NCI-H2107 treated with DMSO at 0.1 percent for 48 hours (cell line): ENCODE measurements around the gene DBN1.

ENCODE experiments used
- DNase-seq: peaks from one replicate; lab custom pipeline; 2025; ENCODE audit not compliant: unreplicated experiment; lab: John Stamatoyannopoulos, UW

The DBN1 gene

GRCh38 chr5:177505075-177505474 is 31.6 kb upstream of the DBN1 start:
- no peak for DNase-seq

DNA sequence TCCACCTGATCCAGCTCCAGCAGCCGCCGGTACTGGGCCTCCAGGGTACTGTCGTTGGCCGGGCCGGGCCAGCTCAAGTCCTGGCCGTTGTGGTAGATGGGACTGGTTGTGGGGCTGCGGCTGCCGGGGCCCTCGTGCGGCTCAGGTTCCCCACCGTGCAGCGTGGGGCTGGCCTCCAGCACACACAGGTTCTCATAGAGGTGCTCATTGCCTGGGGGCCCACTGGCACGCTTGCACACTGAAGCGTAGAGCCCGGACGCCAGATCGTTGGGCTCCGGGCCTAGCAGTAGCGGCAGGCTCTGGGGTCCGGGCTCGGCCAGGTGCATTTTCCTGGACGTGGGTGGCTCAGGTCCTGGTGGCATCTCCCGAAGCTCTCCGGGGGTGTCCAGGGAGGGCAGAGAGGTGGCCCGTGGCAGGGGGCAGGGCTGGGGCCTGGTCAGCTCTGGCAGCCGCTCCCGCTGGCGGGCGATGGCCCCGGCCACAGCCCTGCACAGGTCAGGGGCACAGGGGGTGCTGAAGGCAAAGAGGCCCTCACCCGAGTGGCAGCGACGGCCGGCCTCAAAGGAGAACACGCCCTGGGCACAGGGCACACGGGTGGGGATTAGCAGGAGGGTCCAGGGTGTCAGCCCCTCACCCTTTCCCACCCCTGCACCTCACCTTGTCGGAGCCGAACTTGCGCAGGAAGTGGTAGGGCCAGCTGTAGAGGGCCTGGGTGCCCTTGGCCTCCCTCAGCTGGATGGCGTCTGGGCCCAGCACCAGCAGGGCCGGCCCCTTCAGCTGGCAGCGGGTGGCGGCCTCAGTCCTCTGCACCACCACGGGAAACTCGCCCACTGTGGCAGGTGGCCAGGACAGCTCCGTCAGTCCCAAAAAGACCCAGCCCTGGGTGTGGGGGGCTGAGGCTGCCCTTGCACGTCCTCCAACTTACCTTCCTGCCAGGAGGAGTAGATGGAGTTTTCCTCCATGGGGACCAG is 30.9 kb upstream of the DBN1 start:
- no peak for DNase-seq

DNA sequence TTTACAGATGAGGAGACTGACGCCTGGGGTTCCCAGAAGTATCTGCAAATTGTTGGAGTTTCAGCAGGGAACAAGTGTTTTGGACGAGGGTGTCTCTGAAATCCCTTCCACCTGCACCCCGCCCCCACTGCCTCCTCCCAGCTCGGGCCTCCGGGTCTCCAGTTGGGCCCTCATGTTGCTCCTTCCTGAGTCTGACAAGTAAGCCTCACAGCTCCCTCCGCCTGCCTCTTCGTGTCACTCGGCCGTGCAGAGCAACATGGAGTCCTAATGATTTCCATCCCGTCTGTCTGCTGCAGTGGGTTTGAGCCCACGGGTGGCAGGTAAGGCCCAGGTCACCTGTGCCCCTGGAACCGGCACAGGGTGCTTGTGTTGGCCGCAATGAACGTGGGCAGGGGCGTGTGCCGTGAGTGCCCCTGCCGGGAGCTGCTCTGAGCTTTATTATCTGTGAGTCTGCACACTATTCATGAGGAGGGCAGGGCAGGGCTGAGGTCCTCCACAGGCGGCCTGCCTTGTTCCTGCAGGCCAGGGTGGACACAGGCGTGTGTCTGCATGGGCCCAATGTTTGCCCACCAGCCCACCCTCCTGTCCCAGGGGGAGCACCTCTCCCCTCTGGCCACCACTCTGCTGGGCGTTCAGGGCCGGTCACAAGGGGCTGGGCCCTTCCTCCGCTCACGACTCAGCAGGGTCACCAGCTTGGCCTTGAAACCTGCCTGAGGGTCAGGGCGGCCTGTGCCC is 30.1 kb upstream of the DBN1 start:
- no peak for DNase-seq

DNA sequence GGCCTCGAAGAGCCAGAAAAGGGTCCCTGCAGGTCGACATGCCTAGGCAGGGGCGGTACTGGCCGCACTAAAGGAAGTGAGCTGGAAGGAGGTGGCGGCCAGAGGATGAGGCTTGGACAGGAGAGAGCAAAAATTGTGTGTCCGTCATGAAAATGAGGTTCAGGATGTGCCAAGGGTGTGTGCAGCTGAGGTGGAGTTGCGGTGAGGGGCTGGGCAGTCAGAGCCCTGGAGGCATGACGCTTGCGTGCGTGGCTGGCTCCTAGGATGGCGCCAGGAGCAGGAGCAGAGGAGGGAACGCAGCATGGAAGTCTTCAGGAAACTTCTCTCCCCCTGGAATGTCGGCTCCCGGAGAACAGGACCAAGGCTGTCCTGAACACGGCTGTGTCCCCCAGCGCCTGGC is 29.5 kb upstream of the DBN1 start:
- DNase-seq = no peak

GRCh38 chr5:177501874-177502678 is 28.6 kb upstream of the DBN1 start:
- no peak for DNase-seq

GRCh38 chr5:177500685-177501522 is 27.5 kb upstream of the DBN1 start:
- peak; percentile 25 for DNase-seq

DNA sequence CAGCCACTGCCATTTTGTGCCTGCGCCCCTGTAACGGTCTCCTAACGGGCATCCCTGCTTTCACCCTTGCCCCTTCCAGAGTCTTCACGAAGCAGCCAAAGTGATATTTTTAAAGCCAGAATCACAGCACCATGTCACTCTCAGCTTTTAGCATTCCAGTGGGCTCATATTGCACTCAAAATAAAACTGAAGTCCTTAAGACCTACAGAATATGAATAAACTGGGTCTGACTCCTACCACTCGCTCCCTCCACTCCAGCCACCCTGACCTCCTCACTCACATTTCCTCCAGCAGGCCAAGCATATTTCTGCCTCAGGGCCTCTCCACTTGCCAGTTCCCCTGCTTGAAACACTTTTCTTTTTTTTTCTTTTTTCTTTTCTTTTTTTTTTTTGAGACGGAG is 26.4 kb upstream of the DBN1 start:
- DNase-seq = no peak

DNA sequence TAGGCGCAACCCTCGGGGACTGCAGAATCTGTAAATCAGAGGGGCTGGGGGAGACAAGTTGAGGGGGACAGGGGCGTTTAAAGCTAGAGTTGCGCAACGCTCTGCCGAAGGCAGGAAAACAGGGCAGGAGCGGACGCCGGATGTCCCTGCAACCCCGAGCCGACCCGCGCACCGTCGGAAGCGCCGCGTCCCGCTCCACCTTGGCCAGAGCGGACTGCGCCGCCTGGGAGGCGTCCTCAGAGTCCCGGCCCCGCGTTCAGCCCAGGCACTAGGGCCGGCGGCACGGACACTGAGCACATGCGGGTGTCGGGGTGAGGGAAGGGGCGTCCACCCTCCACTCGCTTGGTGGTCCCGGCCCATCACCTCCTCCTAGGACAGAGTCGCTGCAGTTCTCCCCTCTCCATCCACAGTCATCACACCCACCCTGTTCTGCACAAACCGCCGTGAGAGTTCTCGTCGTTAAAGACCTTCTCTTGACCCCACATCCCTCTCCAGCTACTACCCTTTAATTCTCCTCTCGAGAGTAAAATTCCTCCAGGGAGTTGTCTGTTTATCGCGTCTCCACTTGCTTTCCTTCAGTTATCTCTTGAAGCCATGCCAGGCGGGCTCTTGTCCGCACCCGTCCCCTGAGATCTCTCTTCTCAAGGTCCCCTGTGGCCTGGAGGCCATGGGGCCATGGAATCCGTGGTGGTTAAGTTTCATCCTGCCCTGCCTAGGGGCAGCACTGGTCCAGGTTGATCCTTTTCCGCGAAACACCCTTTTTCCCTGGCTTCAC is 24.8 kb upstream of the DBN1 start:
- no peak for DNase-seq

DNA sequence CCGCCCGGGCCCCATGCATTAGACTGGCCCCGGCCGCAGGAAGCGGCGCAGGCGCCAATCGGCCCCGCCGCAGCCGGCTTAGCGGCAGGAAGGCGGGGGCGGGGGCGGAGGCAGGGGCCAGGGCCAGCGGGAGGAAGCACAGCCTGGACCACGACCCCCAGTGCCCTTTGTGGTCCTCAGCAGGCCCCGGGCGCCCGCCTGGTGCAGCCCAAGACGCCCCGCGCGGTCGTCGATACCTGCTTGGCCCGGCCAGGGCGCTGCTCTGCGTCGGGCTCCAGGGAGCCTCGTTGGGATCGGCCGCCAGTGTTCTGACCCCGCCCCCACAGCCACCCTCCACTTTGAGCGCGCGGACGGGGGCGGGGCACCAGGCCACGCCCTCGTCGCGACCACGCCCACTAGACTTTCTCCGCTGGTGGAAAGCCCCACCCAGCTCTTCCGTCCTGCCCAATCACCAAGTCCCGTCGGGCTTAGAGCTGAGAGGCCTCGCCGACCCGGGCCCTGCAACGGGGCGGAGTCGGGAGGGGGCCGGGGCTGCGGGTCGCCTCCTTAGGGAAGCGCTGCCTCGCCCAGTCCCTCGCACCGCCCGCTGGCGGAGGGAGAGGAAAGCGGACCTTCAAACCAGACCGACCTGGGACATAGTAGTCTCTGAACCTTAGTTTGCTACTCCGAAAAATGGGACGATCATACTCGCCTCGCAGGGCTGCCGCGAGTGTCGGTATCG is 24.0 kb upstream of the DBN1 start, which contains the start of gene PDLIM7:
TSS of gene PDLIM7 (minus strand) at position 313 of the 721 bp plus-strand sequence. CDS start 1,092 bp downstream, outside the sequence.
- peak; percentile 68 for DNase-seq

- DNase-seq = no peak
Measured at GRCh38 chr5:177496727-177497291, 23.4 kb upstream of the DBN1 start.

DNA sequence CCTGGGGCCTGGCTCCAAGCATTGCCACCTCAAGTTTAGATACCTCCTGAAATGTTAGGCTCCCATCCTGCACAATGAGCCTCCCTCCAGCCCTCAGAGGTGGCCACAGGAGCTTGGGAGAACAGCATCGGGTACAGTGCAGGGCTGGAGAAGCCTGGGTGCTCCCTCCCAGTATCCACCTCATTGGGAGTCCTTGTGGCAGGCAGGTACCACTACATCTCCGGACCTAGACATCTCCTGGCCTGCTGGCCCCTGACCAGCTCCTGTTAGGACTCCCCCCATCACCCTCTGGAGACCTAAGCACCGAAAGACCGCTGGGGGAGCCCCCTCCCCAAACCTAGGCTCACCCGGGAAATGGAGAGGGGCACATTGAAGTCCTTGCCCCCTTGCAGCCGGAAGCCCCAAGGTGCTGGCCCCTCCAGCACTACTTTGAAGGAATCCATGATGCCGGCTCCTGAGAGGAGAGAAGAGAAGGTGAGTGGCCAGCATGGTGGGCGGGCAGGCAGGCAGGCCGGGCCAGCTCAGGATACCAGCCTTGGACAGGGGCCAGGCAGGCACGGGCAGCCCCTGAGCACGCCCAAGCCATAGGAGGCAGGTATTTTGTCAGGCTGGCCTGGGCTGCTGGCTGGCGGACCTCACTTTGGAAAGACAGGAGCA is 22.8 kb upstream of the DBN1 start:
- DNase-seq = no peak

DNA sequence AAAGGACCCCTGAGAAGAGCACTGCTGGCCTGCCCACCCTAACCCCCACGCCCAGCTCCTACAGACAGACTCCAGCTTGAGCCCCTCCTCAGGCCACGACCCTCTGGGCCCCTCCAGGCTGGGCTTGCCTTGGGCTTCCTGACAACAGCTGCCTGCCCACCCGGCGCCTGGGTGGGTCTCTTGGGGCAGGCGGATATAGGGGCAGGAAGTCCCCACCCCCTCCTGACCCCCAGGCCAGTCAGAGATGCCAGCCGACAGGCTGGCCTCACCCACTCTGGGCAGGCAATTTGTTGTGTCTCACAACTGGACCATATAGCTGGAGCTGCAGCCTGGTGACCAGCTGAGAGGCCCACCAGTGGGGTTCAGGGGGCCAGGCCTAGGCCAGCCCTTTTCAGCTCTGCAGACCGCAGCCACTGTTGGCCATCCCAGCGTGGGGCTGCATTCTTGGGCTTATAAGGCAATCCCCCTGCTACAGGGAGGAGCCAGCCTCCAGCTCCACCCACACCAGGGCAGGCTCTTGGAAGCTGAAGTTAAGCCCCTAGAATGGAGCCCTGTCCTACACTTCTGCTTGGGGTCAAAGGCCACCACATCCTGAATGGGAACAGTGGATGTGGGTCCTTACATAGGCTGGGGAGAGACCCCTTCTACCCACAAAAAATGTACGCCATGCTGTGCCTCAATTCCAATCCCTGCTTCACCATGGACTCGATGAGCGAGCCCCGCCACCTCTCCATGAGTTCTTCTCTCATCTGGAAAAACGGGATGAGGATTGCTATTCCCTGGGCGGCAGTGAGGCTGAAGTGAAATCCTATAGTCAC is 22.0 kb upstream of the DBN1 start:
- no peak for DNase-seq

DNA sequence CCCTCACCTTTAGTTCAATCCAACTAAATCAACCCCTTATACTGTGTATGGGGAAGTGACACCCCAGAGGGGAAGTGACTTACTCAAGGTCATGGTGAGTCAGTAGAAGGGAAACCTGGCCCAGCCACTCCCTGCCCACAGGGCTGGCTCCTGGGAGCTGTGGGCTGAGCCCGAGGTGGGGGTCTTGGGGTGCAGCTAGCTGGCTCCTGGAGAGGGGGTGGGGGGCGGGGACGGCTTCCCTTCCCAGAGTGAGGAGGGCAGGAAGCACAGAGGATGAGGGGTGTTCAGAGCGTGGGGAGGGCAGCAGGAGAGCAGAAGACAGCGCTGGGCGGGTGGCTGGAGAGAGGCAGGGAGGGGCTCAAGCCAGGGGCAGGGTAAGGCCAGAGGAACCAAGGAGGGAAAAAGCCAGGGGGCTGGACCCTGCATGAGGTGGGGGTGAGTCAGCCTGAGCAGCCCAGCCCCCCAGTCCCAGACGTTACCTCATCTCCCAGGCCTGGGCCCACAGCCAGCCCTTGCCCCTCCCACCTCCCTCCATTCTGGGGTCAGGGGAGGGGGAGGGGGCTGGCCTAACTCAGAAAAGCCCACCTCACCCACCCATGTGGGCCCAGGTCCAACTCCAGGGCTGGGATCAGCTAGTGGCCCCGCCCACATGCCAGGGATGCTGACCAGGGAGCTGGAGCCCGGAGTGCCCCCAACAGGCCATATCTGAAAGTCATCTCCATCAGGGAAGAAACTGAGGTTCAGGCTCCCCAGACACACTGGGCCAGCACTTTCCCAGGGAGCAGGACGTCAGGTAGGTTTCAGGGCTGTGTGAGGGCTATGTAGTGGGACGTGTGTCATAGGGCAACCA is 21.1 kb upstream of the DBN1 start:
- DNase-seq = no peak

- DNase-seq = no peak
Measured at GRCh38 chr5:177493795-177494345, 20.4 kb upstream of the DBN1 start.

DNA sequence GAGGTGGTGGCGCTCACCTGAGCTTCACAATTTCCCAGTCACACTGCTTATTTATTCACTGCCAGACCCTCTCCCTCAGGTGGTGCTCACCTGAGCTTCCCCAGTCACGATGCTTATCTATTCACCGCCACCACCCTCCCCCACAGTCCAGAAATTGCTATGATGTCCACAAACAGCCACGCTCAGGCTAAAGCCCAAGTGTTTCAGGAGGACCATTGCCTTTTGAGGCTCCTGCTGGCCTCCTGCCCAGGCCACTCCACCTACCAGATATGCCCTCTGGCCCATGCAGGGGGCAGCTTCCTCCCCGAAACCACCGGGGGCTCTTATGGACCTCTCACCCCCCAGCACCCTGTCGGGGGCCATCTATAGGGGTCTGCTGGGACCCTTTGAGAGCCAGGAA is 19.4 kb upstream of the DBN1 start:
- DNase-seq = no peak
